ENCODE results near the gene SLC41A3.

DNA sequence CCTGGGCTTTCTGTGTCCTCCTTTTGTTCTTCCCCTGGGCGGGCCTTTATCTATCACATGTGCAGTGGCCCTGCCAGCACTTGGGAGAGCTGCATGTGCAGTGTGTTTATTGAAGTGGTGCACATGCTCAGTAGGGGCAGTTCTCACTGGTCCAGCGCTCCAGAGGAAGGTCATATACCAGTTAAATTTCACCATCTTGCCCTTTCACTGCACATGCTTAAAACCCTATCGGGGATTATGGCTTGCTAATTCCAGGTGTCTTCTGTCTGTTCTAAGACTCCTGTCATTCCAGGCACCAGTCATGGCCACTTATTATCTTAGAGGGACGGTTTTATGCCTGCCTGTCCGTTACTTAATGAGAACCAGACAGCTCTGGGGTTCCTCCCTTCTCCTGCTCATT, 62.7 kb downstream of the SLC41A3 start:
- TF ChIP-seq, protein P1, sequence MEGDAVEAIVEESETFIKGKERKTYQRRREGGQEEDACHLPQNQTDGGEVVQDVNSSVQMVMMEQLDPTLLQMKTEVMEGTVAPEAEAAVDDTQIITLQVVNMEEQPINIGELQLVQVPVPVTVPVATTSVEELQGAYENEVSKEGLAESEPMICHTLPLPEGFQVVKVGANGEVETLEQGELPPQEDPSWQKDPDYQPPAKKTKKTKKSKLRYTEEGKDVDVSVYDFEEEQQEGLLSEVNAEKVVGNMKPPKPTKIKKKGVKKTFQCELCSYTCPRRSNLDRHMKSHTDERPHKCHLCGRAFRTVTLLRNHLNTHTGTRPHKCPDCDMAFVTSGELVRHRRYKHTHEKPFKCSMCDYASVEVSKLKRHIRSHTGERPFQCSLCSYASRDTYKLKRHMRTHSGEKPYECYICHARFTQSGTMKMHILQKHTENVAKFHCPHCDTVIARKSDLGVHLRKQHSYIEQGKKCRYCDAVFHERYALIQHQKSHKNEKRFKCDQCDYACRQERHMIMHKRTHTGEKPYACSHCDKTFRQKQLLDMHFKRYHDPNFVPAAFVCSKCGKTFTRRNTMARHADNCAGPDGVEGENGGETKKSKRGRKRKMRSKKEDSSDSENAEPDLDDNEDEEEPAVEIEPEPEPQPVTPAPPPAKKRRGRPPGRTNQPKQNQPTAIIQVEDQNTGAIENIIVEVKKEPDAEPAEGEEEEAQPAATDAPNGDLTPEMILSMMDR (IDR thresholded peaks at IDR 0.05), result no peak
- no peak for TF ChIP-seq ZFX (IDR thresholded peaks at IDR 0.05; ENCODE audit: borderline replicate concordance)

Data from 22Rv1 (cell line).